ENCODE data around the gene MAP4K3.

The MAP4K3 gene

GRCh38 chr2:39266139-39266805, 170.8 kb downstream of the MAP4K3 start:
- no peak for DNase-seq (ENCODE audit: low spot score)
- TF ChIP-seq, protein P1, sequence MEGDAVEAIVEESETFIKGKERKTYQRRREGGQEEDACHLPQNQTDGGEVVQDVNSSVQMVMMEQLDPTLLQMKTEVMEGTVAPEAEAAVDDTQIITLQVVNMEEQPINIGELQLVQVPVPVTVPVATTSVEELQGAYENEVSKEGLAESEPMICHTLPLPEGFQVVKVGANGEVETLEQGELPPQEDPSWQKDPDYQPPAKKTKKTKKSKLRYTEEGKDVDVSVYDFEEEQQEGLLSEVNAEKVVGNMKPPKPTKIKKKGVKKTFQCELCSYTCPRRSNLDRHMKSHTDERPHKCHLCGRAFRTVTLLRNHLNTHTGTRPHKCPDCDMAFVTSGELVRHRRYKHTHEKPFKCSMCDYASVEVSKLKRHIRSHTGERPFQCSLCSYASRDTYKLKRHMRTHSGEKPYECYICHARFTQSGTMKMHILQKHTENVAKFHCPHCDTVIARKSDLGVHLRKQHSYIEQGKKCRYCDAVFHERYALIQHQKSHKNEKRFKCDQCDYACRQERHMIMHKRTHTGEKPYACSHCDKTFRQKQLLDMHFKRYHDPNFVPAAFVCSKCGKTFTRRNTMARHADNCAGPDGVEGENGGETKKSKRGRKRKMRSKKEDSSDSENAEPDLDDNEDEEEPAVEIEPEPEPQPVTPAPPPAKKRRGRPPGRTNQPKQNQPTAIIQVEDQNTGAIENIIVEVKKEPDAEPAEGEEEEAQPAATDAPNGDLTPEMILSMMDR (IDR thresholded peaks at IDR 0.05; ENCODE audit: extremely low read depth, missing control alignments) = no peak

GRCh38 chr2:39265315-39265714, 171.8 kb downstream of the MAP4K3 start:
- DNase-seq (ENCODE audit: low spot score) = no peak
- TF ChIP-seq, protein P1 (IDR thresholded peaks at IDR 0.05; ENCODE audit: extremely low read depth, missing control alignments) = no peak

DNA sequence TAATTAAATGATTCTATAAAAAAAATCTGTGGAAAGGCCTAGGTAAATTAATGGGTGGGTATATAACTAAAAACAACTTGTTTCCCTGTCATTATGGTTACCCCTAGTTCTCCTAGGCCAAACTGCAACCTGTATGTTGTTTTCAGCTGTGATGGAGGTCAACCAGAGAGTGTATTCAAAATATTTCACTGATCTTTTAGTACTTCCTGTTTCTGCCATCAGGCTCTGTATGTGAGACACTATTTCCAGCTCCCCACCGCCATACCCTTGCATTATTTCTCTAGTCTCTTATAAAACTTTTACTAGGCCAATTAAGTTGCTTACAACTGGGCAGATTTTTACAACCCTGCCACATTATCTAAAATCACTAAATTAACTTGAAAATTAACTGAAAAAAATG, 172.4 kb downstream of the MAP4K3 start:
- TF ChIP-seq, protein P1 (IDR thresholded peaks at IDR 0.05; ENCODE audit: extremely low read depth, missing control alignments) = no peak
- peak; percentile 36 for DNase-seq (ENCODE audit: low spot score)

GRCh38 chr2:39260087-39260486, 177.0 kb downstream of the MAP4K3 start:
- TF ChIP-seq, protein P1 (IDR thresholded peaks at IDR 0.05; ENCODE audit: extremely low read depth, missing control alignments) = no peak
- DNase-seq (ENCODE audit: low spot score) = no peak

DNA sequence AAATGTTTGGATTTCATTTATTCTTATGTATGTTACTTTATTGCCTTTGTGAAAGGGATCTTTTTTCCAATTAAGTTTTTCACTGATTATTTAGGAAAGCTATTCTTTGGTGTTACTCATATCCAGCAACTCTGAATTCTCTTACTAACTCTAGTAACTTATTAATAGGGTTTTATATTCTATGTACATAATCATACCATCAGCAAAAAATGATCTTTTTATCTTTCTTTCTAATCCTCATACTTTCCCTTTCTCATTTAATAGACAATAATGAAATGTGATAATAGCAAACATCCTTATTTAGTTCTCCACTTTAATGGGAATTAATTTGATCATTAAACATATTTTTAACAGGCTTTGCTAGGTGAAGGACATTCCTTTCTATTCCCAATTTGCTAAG, 181.0 kb downstream of the MAP4K3 start:
- TF ChIP-seq, protein P1 (IDR thresholded peaks at IDR 0.05; ENCODE audit: extremely low read depth, missing control alignments) = no peak
- DNase-seq (ENCODE audit: low spot score) = no peak

DNA sequence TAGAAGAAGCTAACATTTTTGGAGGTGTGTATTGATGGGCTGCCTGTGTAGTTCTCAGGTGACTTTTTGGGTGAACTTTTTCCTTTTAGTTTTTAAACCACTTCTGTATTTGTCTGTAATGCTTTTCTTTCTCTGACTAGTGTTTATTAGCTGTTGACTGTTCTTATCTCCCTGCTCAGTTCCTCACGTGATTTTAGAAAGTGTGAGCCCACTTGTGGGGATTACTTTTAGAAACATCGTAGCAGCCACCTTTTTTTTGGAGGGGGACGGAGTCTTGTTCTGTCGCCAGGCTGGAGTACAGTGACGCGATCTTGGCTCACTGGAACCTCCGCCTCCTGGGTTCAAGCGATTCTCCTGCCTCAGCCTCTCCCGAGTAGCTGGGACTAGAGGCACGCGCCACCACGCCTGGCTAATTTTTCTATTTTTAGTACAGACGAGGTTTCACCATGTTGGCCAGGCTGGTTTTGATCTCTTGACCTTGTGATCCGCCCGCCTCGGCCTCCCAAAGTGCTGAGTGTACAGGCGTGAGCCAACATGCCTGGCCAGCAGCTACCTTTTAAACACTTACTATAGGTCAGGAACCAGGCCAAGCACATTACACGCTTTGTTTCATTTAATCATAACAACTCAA, 184.1 kb downstream of the MAP4K3 start:
- TF ChIP-seq, protein P1 (IDR thresholded peaks at IDR 0.05; ENCODE audit: extremely low read depth, missing control alignments) = no peak

DNA sequence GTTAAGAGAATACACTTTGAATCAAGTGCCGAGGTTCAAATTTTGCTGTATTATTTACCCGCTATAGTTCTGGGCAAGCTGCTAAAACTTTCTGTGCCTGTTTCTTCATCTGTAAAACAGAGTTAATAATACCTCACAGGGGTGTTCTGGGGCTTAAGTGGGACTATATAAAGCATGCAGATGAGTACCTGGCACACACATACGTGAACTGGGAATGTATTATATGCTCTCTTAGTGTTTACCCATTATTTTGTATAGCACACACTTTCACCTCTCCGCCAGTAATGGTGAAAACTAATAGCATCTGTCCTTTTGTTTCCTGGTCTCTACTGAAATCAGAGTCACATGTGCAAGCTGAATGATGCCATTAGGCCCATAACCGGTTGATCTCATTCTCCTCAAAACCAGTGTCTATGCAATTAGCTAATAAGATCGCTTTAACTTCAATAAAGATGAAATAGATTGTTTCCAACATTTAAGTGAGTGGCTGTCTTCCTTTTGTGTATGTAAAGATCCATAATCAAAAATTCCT, 189.5 kb downstream of the MAP4K3 start:
- no peak for DNase-seq (ENCODE audit: low spot score)
- TF ChIP-seq, protein P1 (IDR thresholded peaks at IDR 0.05; ENCODE audit: extremely low read depth, missing control alignments) = no peak

More for the DNA sequence above, 184.1 kb downstream of the MAP4K3 start:
- DNase-seq (ENCODE audit: low spot score) = no peak

Data from GM20000 (cell line).